Liver (tissue), 3 donors: ENCODE results near the gene NLRP6.

Source experiments
- CTCF ChIP-seq: fragments of 150-350 bp; IDR thresholded peaks from 2 replicates; pipeline ENCODE4 v1.5.1; 2017; ENCODE audit warnings: improper control_type of control experiment, low read depth, low read length; ENCODE audit not compliant: missing input control
- RAD21 ChIP-seq, 2 donors: IDR thresholded peaks; 2 replicates each; pipeline ENCODE4 v1.6.1; 2016; ENCODE audit warnings: antibody characterized with exemption in 2 of 2, mild to moderate bottlenecking in 2 of 2
- TAF1 ChIP-seq: conservative IDR thresholded peaks from 2 replicates; pipeline ENCODE4 v1.6.1; 2016; ENCODE audit warnings: antibody characterized with exemption, mild to moderate bottlenecking
- YY1 ChIP-seq: IDR thresholded peaks from 2 replicates; pipeline ENCODE4 v1.6.1; 2016; ENCODE audit warnings: antibody characterized with exemption, mild to moderate bottlenecking
- donor health status: healthy.
- donor health status: healthy.

GRCh38 chr11:283405-284104 lies 5.3 kb downstream of the NLRP6 start:
- TF ChIP-seq CTCF (no peak), RAD21 (IDR thresholded peaks at IDR 0.05) (no peak), TAF1 (no peak), YY1 (no peak)
